GM18951 (cell line): ENCODE data around the gene SLCO3A1.

Experiments used
- POLR2A ChIP-seq: IDR thresholded peaks from 4 replicates; pipeline ENCODE4 v1.6.1; 2011; ENCODE audit warnings: mild to moderate bottlenecking; ENCODE audit not compliant: insufficient read length, insufficient read depth; ENCODE audit errors: extremely low read depth
- in situ Hi-C: fragments of 300-500 bp; cut with MboI; formaldehyde crosslinking; loops from one replicate; pipeline ENCODE4 v1.12.0; 2022; ENCODE audit warnings: low sequenced_read_pairs, mixed read lengths, inconsistent platforms; ENCODE audit not compliant: unreplicated experiment

The SLCO3A1 gene

DNA sequence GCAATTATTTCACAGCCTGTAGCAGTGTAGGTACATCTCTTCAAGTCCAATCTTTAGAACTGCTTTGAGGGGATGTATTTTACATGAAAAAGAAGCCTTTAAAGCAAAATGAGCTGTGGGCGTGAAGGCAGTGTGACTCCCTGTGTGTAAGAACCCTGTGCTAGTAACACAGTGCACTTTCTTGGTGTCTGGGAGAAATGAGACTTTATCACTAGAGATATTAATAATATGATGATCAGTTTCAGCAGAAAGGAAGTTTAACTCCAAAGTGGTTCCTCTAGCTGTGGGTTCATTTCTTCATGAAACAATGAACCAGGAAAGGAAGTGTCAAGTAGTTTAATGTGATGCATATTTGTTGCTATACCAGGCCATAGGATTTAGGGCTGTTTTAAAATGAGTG, 41.5 kb downstream of the SLCO3A1 start:
- in situ Hi-C loops = no loop called here

DNA sequence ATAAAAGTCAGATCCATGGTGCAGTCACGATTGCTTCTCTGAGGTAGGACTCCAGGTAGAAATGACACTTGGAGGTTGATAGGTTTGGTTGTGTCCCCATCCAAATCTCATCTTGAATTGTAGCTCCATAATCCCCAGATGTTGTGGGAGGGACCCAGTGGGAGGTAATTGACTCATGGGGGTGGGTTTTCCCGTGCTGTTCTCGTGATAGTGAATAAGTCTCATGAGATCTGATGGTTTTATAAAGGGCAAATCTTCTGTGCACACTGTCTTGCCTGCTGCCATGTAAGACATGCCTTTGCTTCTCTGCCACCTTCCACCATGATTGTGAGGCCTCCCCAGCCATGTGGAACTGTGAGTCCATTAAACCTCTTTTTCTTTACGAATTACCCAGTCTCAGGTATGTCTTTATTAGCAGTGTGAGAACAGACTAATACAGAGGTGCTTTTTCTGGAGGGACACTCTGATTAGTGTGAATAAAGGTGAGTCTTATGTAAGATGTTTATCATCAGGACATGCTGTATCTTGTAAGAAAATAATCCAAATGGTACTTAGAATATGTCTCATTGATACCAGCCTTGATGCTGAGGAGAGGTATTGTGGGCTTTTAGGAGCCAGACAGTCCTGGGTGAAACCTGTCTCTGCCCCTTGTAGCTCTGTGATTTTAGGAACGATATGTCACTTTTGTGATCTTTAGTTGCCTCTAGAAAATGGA, 43.0 kb downstream of the SLCO3A1 start:
- in situ Hi-C loops = no loop called here
- no peak for TF ChIP-seq POLR2A

More for the DNA sequence above, 41.5 kb downstream of the SLCO3A1 start:
- TF ChIP-seq POLR2A = no peak

DNA sequence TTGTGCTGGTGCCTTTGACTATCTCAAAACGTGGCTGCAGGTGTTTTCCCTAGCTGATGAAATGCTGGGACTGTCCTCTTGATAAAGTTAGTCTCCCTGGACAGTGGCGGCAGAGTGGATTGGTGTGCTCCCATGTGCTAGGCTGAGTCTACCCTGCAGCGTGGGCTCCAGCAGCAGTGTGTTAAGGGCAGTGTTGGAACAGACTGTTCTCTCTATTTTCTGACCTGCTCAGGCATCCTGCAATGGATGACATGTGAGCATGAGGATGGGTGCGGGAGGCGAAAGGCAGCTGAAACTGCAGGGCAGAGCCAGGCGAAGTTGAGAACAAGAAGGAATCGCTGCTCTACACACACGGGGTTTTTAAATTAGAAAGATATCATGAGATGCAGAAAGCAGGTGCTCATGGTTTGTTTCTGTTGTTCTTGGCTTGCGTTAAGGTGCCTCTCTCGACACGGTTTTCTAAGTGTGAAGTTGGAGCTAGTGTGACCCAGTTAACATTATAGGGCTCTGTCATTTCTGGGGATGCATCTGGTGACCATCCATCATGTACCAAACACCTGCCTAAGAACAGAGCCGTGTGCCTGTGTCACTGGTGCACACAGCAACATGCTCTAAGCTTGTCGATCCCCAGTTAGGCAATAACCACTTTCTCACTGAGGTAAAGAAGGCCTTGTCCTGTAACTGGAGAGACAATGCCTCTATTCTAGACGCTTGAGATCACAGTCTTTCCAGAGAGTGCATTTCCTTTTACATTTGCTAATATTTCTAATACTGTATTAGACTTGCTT, 44.3 kb downstream of the SLCO3A1 start:
- in situ Hi-C loops = no loop called here
- TF ChIP-seq POLR2A = no peak

DNA sequence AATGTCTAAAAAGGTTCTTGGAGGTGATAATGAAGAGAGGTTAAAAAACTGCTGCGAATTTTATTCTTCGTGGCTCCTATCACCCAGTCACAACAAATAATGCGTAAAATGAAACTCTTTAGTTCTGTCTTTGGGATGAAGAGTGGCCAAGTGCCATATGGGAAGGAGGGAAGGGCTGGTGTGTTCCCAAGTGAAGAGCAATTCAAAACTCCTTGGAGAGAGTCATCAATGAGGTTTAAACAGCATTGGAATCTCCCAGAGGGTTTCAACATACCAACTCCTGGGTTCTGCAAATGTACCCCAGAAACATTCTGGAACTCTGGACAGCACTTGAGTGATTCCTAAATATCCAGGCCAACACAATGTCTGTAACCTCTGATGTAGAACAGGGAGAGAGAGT, 45.3 kb downstream of the SLCO3A1 start:
- in situ Hi-C loops = no loop called here
- no peak for TF ChIP-seq POLR2A

DNA sequence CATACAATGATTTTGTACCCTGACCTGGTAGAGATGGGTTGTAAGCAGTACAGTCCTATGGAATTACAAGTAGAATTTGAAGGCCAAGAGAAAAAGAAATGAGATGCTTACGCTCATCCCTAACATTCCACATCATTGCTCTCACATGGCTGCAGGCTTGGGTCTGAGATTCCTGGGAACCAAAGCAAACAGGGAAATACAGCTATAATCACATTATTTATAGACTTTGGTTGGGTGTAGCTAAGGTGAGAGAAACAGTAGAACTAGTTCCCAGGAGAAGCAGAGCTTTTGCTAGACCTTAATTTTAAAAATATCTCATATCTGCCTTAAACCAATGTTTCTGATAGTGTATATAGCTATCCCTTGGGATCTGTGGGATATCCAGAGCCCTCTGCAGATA, 51.4 kb downstream of the SLCO3A1 start:
- in situ Hi-C loops = no loop called here
- no peak for TF ChIP-seq POLR2A

DNA sequence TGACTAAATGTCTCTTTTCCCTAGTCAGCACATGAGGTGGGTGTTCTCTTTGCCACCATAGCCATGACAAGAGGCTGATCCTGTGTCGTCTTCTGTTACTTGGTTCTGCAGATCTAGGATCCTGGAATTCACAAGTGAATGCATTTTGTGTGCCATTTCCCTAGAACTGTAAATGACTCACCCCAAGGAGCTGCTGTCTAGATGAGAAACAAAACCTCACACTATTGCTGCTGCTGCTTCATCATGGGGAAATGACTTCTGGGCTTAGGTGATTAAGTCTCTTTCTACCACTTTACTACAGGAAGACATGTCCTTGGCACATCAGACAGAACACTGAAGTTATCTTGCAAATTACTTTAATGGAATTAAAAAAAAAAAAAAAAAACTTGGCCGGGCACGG, 54.9 kb downstream of the SLCO3A1 start:
- no peak for TF ChIP-seq POLR2A

DNA sequence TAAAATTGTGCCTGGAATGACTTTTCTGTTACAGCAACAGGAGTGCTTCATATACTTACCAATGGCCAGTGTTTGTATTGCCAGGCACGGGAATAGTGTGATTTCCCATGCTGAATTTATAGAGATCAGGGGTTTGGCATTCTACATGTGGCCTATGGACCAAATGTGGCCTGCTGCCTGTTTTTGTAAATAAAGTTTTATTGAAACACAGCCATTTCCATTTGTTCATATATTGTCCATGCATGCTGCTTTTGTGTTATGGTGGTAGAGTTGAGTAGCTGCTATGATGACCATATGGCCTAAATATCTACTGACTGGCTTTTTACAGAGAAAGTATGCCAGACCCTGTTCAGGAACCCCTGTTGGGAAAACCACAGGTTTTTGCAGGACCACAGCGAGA, 55.6 kb downstream of the SLCO3A1 start:
- in situ Hi-C loops = no loop called here

More for the DNA sequence above, 54.9 kb downstream of the SLCO3A1 start:
- in situ Hi-C loops = no loop called here

DNA sequence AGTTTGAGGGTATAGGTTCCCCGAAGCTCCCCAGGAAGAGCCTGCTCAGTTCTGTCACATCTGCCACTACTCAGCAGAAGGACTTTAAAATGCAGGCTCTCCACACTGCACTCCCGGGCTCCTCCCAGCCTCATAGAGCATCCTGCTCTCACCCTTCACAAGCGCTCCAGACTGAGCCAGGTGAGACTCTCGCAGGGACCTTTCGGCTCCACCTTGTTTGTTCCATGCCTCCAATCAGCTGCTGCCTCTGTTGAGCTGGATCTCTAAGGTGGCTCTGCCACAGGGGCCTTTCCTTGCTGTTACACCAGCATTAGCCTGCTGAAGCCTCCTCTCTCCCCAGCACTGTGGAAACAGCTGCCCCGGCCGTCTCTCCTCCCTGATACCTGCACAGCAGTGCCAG, 56.1 kb downstream of the SLCO3A1 start:
- no peak for TF ChIP-seq POLR2A
- in situ Hi-C loops = no loop called here

More for the DNA sequence above, 55.6 kb downstream of the SLCO3A1 start:
- TF ChIP-seq POLR2A = no peak

DNA sequence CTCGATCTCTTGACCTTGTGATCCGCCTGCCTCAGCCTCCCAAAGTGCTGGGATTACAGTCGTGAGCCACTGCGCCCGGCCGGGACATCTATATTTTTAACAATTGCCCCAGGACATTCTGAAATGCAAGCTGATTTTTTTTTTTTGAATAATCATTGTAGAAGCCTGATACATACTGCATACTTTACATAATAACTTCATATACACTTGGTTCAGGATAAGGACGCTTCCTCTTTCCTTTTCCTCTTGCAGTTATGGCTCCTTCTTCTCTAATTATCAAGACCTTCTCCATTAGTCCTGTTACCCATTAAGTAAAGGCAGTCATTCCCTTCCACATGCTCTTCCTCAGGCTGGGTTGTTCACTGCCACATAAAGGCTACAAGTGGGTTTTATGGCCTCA, 58.3 kb downstream of the SLCO3A1 start:
- in situ Hi-C loops = no loop called here
- TF ChIP-seq POLR2A = no peak

DNA sequence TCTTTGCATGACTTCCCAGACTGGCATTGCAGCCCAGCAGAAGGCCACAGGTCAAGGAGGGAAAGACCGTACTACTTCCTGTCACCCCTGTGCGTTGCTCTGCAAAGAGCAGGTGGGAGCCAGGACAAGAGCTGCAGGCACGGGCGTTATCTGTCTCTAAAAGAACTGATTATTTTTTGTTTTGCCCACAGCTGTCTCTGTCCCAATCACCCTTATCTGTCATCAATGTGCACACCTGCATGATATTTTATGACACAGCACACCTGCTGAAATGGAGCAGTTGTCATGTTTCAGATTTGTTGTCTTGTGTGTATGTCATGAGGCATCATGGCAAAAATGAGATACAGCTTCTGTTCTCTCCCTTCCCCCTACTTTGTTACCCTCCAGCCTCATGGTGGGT, 58.8 kb downstream of the SLCO3A1 start:
- in situ Hi-C loops = no loop called here
- TF ChIP-seq POLR2A = no peak

DNA sequence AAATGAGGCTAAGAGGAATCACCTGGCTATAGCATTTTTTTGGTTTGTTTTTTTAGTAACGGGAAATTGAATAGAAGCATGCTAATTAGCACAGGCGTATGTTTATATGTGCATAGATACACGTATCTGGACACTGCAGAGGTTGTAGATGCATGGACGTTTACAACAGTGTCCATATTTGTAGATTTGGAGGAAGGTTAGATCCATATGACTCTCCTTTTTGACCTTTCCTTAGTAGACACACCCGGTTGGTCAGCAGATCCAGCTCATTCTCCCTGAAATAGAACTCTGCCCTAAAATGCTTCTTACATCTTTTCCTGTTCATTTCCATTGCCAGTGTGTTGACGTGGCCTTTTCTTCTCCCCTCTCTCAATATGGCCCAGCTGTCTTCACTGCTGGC, 60.1 kb downstream of the SLCO3A1 start:
- in situ Hi-C loops = no loop called here
- no peak for TF ChIP-seq POLR2A

DNA sequence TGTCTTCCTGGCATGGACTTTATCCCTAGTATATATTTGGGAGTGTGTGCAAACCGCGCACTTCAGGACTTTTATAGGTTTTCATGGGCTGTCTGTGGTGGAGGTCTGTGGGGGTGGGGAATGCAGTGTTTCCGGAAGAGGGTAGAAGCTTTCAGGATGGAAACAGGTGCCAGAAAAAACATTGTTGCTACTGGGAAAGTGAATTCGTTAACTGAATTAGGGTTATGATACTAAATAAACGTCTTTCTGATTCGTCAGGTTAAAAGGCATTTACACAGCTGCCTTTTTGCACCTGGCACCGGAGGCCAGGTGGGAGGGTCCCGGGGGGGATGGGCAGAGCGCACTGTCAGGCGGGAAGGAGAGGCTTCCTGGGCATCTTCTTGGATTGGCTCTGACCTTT, 62.1 kb downstream of the SLCO3A1 start:
- no peak for TF ChIP-seq POLR2A
- in situ Hi-C loops = no loop called here

DNA sequence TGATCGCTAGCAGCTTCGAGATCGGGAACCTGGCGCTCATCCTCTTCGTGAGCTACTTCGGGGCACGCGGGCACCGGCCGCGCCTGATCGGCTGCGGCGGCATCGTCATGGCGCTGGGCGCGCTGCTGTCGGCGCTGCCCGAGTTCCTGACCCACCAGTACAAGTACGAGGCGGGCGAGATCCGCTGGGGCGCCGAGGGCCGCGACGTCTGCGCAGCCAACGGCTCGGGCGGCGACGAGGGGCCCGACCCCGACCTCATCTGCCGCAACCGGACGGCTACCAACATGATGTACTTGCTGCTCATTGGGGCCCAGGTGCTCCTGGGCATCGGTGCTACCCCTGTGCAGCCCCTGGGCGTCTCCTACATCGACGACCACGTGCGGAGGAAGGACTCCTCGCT, 62.5 kb downstream of the SLCO3A1 start:
- in situ Hi-C loops = no loop called here
- no peak for TF ChIP-seq POLR2A
